H1 (cell line): ENCODE data around the gene REPIN1. TPM values are rescaled to one million over a fixed set of nuclear protein-coding genes. Genes with fewer than 3 reads are reported as not detected.

Experiments
- ASH2L ChIP-seq: fragments of 200-600, 300-600 bp; sonication (generic); IDR thresholded peaks from one replicate; pipeline ENCODE4 v1.7.1; 2017; ENCODE audit warnings: low read length
- CHD1 ChIP-seq: IDR thresholded peaks from 2 replicates; pipeline ENCODE4 v1.6.1; 2012; ENCODE audit warnings: low read depth, low read length, improper control_type of control experiment
- KDM4A ChIP-seq: IDR thresholded peaks from one replicate; pipeline ENCODE4 v1.7.1; 2012; ENCODE audit warnings: low read depth, mild to moderate bottlenecking, moderate library complexity, low read length, inconsistent platforms; ENCODE audit not compliant: severe bottlenecking
- SIN3A ChIP-seq, 2 experiments: IDR thresholded peaks in 1 of 2; conservative IDR thresholded peaks in 1 of 2; 2 replicates each; pipeline ENCODE4 v1.6.1; 2011 to 2012; ENCODE audit warnings: low read length in 2 of 2, improper control_type of control experiment in 1 of 2, low read depth in 1 of 2, mild to moderate bottlenecking in 1 of 2
- polyA plus RNA-seq, 7 experiments: library from polyadenylated mRNA; depleted of rRNA in 3 of 7; stranded (reverse) in 5 of 7; unstranded in 2 of 7; fragments of >200 nt in 5 of 7; fragments of 200-250 nt in 2 of 7; gene quantifications; 1 replicate in 5 of 7; 2 replicates in 1 of 7; 4 replicates in 1 of 7; pipeline versions ENCODE4 v1.2.1 to v1.2.3, GENCODE V29; 2011 to 2013; ENCODE audit warnings: missing spikeins in 2 of 7, mixed read lengths in 2 of 7
- total RNA-seq: library from RNA; stranded (reverse); fragmentation: NEBNext Ultra II Directional; extraction: Animal tissue kit (Norgen Biotek cat#: 25700); gene quantifications from 2 replicates; pipeline ENCODE4 v1.2.1, GENCODE V29; 2021

Gene REPIN1
- total and polyA plus RNA-seq, 2 of the 8 experiments (the other 6 are each of a cell fraction or from before 2014, with no cell fraction given): 98.6 to 125 TPM

DNA sequence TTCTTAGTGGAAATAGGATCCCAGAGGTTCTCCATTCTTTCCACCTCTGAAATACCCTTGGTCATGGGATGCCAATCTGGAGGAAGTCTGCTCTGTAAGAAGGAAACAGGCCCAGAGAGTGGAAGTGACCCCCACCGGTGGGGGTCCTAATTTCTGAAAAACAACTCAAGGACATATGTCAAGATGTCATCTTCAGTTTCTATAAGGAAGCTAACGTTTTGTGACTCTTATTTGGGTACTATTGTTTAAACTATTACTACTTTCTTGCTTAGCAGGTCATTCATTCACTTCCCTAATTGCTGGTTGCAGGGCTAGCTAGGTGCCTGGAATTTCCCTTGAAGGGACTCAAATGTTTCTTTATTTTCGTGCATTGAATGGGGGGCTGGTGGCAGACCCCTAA, 8.6 kb downstream of the REPIN1 start (continued):
- TF ChIP-seq CHD1: no peak
- TF ChIP-seq SIN3A (conservative IDR thresholded peaks at IDR 0.05 in 1 of 2, IDR thresholded peaks at IDR 0.05 in 1 of 2; ENCODE audit: low read depth in 1 of 2, low read length in 2 of 2): no peak
- TF ChIP-seq KDM4A: no peak
- TF ChIP-seq ASH2L: no peak
